ENCODE results near the gene ZNF425. TPM values are rescaled to one million over a fixed set of nuclear protein-coding genes. Genes with fewer than 3 reads are reported as not detected.

The ZNF425 gene
- total and polyA plus RNA-seq, 9 of the 15 experiments (the other 6 are each of a cell fraction or from before 2014, with no cell fraction given), result 0.03 to 0.89 (median 0.54) TPM

GRCh38 chr7:149126662-149127266 is 640 bp upstream of the ZNF425 start (continued):
- TF ChIP-seq JUND (IDR thresholded peaks at IDR 0.05; ENCODE audit: borderline replicate concordance, low read depth, low read length), result no peak
- no peak for TF ChIP-seq JUND (tag; IDR thresholded peaks at IDR 0.05; ENCODE audit: borderline replicate concordance, low read depth, low read length)
- TF ChIP-seq CBFB (CRISPR knock-in tag; IDR thresholded peaks at IDR 0.05), result no peak
- TF ChIP-seq MEF2A (IDR thresholded peaks at IDR 0.05; ENCODE audit: control insufficient read depth, low read depth, low read length), result no peak
- TF ChIP-seq ZNF282 (CRISPR knock-in tag; IDR thresholded peaks at IDR 0.05), result peak; percentile 90
- TF ChIP-seq WHSC1 (IDR thresholded peaks at IDR 0.05; ENCODE audit: low read length), result no peak
- TF ChIP-seq TAF1 (IDR thresholded peaks at IDR 0.05; ENCODE audit: control insufficient read depth, extremely low read depth, insufficient read depth, low read length, severe bottlenecking), result no peak
- no peak for TF ChIP-seq ZNF232 (CRISPR knock-in tag; IDR thresholded peaks at IDR 0.05)
- TF ChIP-seq C11orf30 (IDR thresholded peaks at IDR 0.05; ENCODE audit: low read depth), result no peak
- TF ChIP-seq MXD1 (CRISPR knock-in tag; IDR thresholded peaks at IDR 0.05; ENCODE audit: borderline replicate concordance, poor library complexity, severe bottlenecking), result peak; percentile 22
- TF ChIP-seq BHLHE40 (IDR thresholded peaks at IDR 0.05; ENCODE audit: low read length), result no peak
- TF ChIP-seq ATF6 (CRISPR knock-in tag; IDR thresholded peaks at IDR 0.05), result no peak
- no peak for TF ChIP-seq SAFB2 (IDR thresholded peaks at IDR 0.05; ENCODE audit: borderline replicate concordance, low read depth, low read length, severe bottlenecking)
- TF ChIP-seq IRF9 (tag; IDR thresholded peaks at IDR 0.05), result no peak
- no peak for TF ChIP-seq ZNF347 (CRISPR knock-in tag; IDR thresholded peaks at IDR 0.05; ENCODE audit: low read depth)
- no peak for TF ChIP-seq POLR2H (tag; IDR thresholded peaks at IDR 0.05; ENCODE audit: low read depth)
- no peak for TF ChIP-seq NRF1 (conservative IDR thresholded peaks at IDR 0.05 in 1 of 2, IDR thresholded peaks at IDR 0.05 in 1 of 2)
- TF ChIP-seq ZHX1 (conservative IDR thresholded peaks at IDR 0.05; ENCODE audit: low read length), result no peak
- no peak for TF ChIP-seq MYBL2 (IDR thresholded peaks at IDR 0.05; ENCODE audit: low read depth)
- 0 out of 2 replicates have a peak, but pooled peaks have one; percentile 37 for TF ChIP-seq MYBL2 (CRISPR knock-in tag; IDR thresholded peaks at IDR 0.05; ENCODE audit: borderline replicate concordance)

Measured in K562 (cell line).